ENCODE measurements around the gene STAM2. TPM values are rescaled to one million over a fixed set of nuclear protein-coding genes. Genes with fewer than 3 reads are reported as not detected.
"Not testable (repeated sequence)": the region's sequence is repeated elsewhere in the genome, so short reads cannot be mapped to it uniquely, and the experiment has no call there.

STAM2 gene
- total and polyA plus RNA-seq, 9 donors, result 9.5 to 40.0 (median 33.3) TPM

GRCh38 chr2:152167065-152167464 is 8.5 kb downstream of the STAM2 start:
- intact Hi-C loops (cut with DNase I), result loop anchor here in 1 of 4 donors (10.0 kb wide), 1 partner anchor 122 kb away; no protein-coding TSS in a partner anchor
- H3K4me1 ChIP-seq (ENCODE audit: insufficient read depth), result peaks cover 9% of the 10 kb centered on the region
- no peaks in the 10 kb centered on the region for H3K9me3 ChIP-seq

GRCh38 chr2:152166633-152167032 is 8.9 kb downstream of the STAM2 start:
- no peak for TF ChIP-seq CTCF (IDR thresholded peaks at IDR 0.05)
- TF ChIP-seq EP300 (IDR thresholded peaks at IDR 0.05), result no peak
- H3K36me3 ChIP-seq, result no peaks in the 10 kb centered on the region
- no peak for DNase-seq
- H3K9me3 ChIP-seq, result no peaks in the 10 kb centered on the region
- H3K4me1 ChIP-seq (ENCODE audit: insufficient read depth), result peaks cover 9% of the 10 kb centered on the region
- H3K27me3 ChIP-seq, result no peaks in the 10 kb centered on the region
- H3K27ac ChIP-seq, result peak overlapping the region in 1 of 2 donors; percentile 57
- 2 to 9% (median 6%) methylated on average over 3 of the region's 3 CpGs for WGBS, 3 donors
- intact Hi-C loops (cut with DNase I), result loop anchor here in 1 of 4 donors (10.0 kb wide), 1 partner anchor 122 kb away; no protein-coding TSS in a partner anchor
- H3K4me3 ChIP-seq, result no peak overlapping the region

More at GRCh38 chr2:152167065-152167464, 8.5 kb downstream of the STAM2 start:
- H3K36me3 ChIP-seq, result no peaks in the 10 kb centered on the region
- WGBS, 3 donors, result 4 to 21% (median 8%) methylated on average over 2 of the region's 2 CpGs
- no peak for TF ChIP-seq POLR2A (IDR thresholded peaks at IDR 0.05)
- TF ChIP-seq EP300 (IDR thresholded peaks at IDR 0.05), result no peak
- no peak for TF ChIP-seq CTCF (IDR thresholded peaks at IDR 0.05)
- no peak overlapping the region for H3K4me3 ChIP-seq
- DNase-seq, result no peak
- H3K27ac ChIP-seq, result peak overlapping the region in 1 of 2 donors; percentile 57
- no peaks in the 10 kb centered on the region for H3K27me3 ChIP-seq

- Histone ChIP-seq H3K27me3 (no peaks in the 10 kb centered on the region), H3K27ac (peak overlapping the region in 1 of 2 donors; percentile 57), H3K4me3 (no peak overlapping the region), H3K4me1 (ENCODE audit: insufficient read depth) (peaks cover 9% of the 10 kb centered on the region), H3K36me3 (no peaks in the 10 kb centered on the region), H3K9me3 (no peaks in the 10 kb centered on the region)
- 69 to 86% (median 83%) methylated on average over 7 of the region's 7 CpGs for WGBS, 3 donors
- intact Hi-C loops (cut with DNase I), result loop anchor here in 1 of 4 donors (10.0 kb wide), 1 partner anchor 121 kb away; no protein-coding TSS in a partner anchor
- peak in 1 of 5 donors; percentile 31 for DNase-seq
- no peak for TF ChIP-seq EP300 (IDR thresholded peaks at IDR 0.05)
- no peak for TF ChIP-seq POLR2A (IDR thresholded peaks at IDR 0.05)
- TF ChIP-seq CTCF (IDR thresholded peaks at IDR 0.05), result no peak
Measured at GRCh38 chr2:152165780-152166179, 9.8 kb downstream of the STAM2 start.

- Histone ChIP-seq H3K4me1 (ENCODE audit: insufficient read depth) (peaks cover 9% of the 10 kb centered on the region), H3K4me3 (no peak overlapping the region), H3K27ac (no peak overlapping the region), H3K27me3 (no peaks in the 10 kb centered on the region), H3K36me3 (no peaks in the 10 kb centered on the region), H3K9me3 (no peaks in the 10 kb centered on the region)
- no peak for DNase-seq
- WGBS, 3 donors, result 75 to 90% (median 86%) methylated on average over 7 of the region's 7 CpGs
- intact Hi-C loops (cut with DNase I), result loop anchor here in 1 of 4 donors (10.0 kb wide), 1 partner anchor 121 kb away; no protein-coding TSS in a partner anchor
- TF ChIP-seq POLR2A (IDR thresholded peaks at IDR 0.05) (no peak), CTCF (IDR thresholded peaks at IDR 0.05) (no peak), EP300 (IDR thresholded peaks at IDR 0.05) (no peak)
Measured at GRCh38 chr2:152165306-152165705, 10.3 kb downstream of the STAM2 start.

- DNase-seq; H3K27me3 ChIP-seq; H3K36me3 ChIP-seq; H3K4me1 ChIP-seq (ENCODE audit: insufficient read depth); H3K4me3 ChIP-seq; H3K9me3 ChIP-seq; H3K27ac ChIP-seq: not testable (repeated sequence)
- 55 to 75% (median 56%) methylated on average over 5 of the region's 5 CpGs for WGBS, 3 donors
- intact Hi-C loops (cut with DNase I), result loop anchor here in 1 of 4 donors (10.0 kb wide), 1 partner anchor 119 kb away; no protein-coding TSS in a partner anchor
Measured at GRCh38 chr2:152163669-152164068, 11.9 kb downstream of the STAM2 start.

Measured in ovary (tissue), 9 donors.